Astrocyte of the spinal cord (primary cell): Measurements from ENCODE around the gene RBM44.

ENCODE experiments used
- DNase-seq: peaks from one replicate; pipeline ENCODE4 v3.0.0; 2011; ENCODE audit warnings: low read depth, low spot score
- H3K4me3 ChIP-seq: 2 replicates; pipeline ENCODE4 v1.5.1; 2011; ENCODE audit warnings: low read depth, mild to moderate bottlenecking, low read length, moderate library complexity
- CTCF ChIP-seq: IDR thresholded peaks from 2 replicates; pipeline ENCODE4 v1.5.1; 2012; ENCODE audit warnings: low read depth, mild to moderate bottlenecking, low read length, inconsistent platforms
- in situ Hi-C: cut with HindIII; loops from 2 replicates; pipeline ENCODE4 v1.10.0; 2017; ENCODE audit warnings: low sequenced_read_pairs

RBM44 gene

GRCh38 chr2:237801466-237801865, 2.9 kb downstream of the RBM44 start:
- no peak overlapping the region for H3K4me3 ChIP-seq
- in situ Hi-C loops, result no loop called here
- DNase-seq, result no peak
- no peak for TF ChIP-seq CTCF

DNA sequence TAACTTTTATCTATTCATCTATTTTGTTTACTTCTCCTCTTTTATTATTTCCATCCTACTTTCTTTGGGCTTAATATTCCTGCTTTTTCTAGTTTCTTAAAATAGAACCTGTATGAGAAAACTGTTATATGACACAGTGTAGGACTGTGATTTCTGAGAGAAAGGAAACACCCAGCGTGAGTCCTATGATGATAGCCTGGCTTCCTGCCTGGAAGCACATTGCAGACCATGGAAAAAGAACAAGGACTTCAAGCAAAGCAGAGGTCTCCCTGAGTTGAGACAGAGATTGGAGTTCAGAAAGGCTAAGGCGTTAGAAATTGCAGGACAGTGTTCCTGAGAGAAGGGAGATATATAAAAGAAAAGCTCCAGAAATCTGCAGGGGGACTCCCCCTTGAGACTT, 7.8 kb downstream of the RBM44 start:
- in situ Hi-C loops, result no loop called here

DNA sequence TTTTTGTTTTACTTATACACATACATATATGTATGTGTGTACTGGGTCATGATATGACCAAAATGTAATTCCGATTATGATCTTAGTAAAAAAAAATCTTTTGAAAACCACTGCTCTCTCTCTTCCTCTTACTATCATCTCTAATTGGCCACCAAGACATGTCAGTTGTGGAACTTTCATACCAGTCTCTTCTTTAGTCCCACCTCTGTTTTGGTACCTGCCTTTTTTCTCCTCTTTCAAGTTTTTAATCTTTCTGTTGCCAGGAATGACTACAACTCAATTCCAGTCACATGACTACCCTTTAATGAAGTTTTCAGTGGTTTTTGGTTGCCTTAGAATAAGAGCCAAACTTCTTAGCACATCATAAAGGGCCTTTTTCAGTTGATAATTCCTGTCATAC, 17.1 kb downstream of the RBM44 start:
- in situ Hi-C loops, result no loop called here
- no peak for TF ChIP-seq CTCF
- H3K4me3 ChIP-seq, result no peak overlapping the region
- no peak for DNase-seq

More for the DNA sequence above, 7.8 kb downstream of the RBM44 start:
- DNase-seq, result peak; percentile 77
- no peak overlapping the region for H3K4me3 ChIP-seq
- TF ChIP-seq CTCF, result no peak

- no peak for DNase-seq
- H3K4me3 ChIP-seq, result no peak overlapping the region
- in situ Hi-C loops, result no loop called here
- TF ChIP-seq CTCF, result no peak
These were observed 18.0 kb downstream of the RBM44 start for GRCh38 chr2:237816531-237816930.

DNA sequence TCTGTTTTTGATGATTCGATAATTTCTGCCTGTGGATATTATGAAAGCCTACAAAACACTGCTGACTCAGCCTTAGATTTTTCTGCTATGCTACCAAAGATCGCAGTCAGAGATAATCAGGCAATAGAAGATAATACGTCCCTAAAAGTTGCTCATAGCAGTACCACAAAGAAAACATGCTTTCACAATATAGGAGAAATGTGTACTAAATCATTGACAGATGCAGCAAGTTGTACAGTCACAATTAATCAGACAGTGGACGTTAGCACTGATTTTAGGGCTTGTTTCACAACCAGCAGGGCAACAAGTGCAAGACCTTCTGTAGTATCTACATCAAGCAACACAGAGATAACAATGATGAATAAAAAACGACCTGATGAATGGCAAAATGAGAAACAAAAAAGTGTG, 19.5 kb downstream of the RBM44 start:
- peak; percentile 10 for DNase-seq
- in situ Hi-C loops, result no loop called here
- TF ChIP-seq CTCF, result no peak
- no peak overlapping the region for H3K4me3 ChIP-seq

DNA sequence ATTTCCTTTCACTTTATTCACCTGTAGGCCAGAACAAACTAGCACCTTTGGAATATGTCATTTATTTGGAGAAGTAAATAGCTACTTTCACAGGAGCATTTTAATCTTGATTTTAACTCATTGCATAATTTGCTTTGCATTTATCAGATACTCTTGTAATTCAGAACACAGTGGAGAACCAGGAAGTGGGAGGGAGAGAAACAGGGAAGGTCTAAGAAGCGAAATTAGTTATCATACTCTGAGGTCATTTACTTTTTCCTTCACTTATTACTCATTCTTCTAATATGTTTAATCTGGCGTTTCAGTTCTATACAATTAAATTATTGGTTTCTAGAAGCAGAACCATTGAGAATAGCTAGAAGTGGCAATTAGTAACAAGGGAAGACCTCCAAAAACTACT, 20.7 kb downstream of the RBM44 start:
- DNase-seq, result no peak
- no peak overlapping the region for H3K4me3 ChIP-seq
- TF ChIP-seq CTCF, result no peak
- in situ Hi-C loops, result no loop called here

GRCh38 chr2:237820421-237820820, 21.8 kb downstream of the RBM44 start:
- no peak overlapping the region for H3K4me3 ChIP-seq
- DNase-seq, result no peak
- no peak for TF ChIP-seq CTCF
- in situ Hi-C loops, result no loop called here
